HG03457 (cell line): ENCODE data around the gene SOBP.
"Not testable (repeated sequence)": the region's sequence is repeated elsewhere in the genome, so short reads cannot be mapped to it uniquely, and the experiment has no call there.

Experiments
- ATAC-seq: cut with Tn5 transposase; IDR thresholded peaks from one replicate; pipeline ENCODE4 v1.9.1; 2021; ENCODE audit warnings: moderate number of reproducible peaks; ENCODE audit not compliant: unreplicated experiment

The SOBP gene

GRCh38 chr6:107546691-107547450 is 57.0 kb downstream of the SOBP start:
- no peak for ATAC-seq

GRCh38 chr6:107547451-107547840 is 57.5 kb downstream of the SOBP start:
- ATAC-seq, result no peak

DNA sequence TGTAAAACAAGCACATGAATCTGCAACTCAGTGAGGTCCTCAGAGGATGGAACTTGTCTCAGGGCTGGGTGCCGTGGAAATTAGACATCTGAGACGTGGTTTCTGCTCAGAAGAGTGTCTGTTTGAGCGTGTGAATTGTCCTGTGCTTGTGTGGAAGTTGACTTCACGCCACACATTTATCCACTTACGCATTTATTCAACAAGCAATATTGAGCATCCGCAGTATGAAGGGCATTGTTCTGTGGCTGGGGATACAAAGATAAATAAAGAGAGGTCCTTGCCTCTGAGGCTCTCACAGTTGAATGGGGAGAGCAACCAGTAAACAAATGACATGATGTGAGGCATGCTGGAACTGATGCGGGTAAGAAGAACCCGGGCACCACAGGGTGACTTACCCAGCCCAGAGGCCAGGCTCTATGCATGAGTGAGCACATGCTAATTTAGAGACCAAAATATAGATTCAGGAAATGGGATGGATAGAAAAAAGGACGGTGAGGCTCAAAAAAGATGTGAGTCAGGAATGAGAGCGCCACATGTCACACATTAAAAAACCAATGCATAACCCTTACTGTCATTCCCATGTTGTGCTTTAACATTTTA is 60.4 kb downstream of the SOBP start:
- ATAC-seq, result no peak

DNA sequence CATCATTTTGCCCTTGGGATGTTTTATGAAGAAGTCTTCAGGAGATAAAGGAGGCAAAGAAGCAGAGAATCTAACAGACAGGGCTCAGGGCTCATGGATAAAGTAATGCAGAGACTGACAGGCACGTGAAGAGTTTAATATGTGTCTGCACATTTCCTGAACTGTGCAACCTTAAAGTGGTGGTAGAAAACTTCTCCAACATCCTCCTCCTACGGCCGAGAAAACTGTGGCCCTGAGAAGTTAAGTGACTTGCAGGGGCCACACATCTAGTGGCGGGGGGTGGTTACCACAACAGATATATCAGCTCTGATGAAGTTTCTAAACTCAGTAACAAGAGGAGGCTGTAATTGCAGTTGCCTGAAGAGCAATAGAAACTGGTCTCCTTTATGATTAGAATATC is 61.0 kb downstream of the SOBP start:
- no peak for ATAC-seq

DNA sequence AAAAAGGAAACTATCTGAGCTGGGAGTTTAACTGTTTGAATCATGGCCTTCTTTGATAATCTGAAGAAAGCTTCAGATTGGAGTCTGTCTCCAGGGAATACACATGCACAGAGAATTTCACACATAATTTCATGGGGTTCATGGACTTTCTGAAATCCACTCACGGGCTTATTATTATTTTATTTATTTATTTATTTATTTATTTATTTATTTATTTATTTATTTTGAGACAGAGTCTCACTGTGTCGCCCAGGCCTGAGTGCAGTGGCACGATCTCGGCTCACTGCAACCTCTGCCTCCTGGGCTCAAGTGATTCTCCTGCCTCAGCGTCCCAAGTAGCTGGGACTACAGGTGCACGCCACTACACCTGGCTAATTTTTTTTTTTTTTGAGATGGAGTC is 63.2 kb downstream of the SOBP start:
- ATAC-seq, result not testable (repeated sequence)

DNA sequence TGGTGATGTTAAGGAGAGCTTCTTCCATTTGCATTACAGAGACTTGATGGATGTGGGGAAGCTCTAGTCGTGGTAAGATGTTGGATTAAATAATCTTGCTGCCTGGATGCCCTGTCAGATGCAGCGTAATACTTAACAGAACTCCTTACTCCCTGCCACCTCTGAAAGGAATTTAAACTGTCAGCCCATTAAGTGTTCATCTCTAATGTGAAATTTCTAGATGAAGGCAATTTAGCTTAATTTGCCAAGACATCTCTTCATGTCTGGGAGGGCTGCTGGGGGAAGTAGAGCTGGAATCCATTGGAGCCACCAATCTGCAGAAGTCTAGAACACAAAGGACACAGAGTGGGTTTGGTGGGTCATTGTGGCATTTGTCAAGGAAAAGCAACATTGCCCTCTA is 64.4 kb downstream of the SOBP start:
- ATAC-seq, result no peak

GRCh38 chr6:107554918-107555317 is 65.0 kb downstream of the SOBP start:
- ATAC-seq, result no peak

- ATAC-seq, result no peak
Measured at GRCh38 chr6:107555449-107555848, 65.5 kb downstream of the SOBP start.

- no peak for ATAC-seq
Measured at GRCh38 chr6:107556082-107556481, 66.2 kb downstream of the SOBP start.

DNA sequence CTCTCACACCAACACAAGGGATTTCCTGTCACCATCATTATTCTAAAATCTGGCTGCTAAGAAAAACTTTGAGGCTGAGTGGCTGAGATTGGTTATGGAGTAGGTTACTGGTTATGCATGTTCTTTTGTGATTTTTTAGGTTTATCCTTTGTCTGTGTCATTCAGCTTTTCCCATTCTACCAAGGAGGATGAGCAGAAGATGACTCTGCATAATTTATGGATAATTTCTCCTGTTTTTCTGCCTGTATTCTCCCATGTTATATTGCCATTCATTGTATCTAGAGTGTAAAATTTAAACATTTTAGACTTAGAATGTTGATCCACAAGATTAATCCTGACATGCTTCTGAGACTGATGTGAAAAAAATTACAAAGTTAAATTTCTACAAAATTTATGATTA is 67.8 kb downstream of the SOBP start:
- no peak for ATAC-seq

- ATAC-seq, result no peak
Measured at GRCh38 chr6:107560657-107561056, 70.7 kb downstream of the SOBP start.

DNA sequence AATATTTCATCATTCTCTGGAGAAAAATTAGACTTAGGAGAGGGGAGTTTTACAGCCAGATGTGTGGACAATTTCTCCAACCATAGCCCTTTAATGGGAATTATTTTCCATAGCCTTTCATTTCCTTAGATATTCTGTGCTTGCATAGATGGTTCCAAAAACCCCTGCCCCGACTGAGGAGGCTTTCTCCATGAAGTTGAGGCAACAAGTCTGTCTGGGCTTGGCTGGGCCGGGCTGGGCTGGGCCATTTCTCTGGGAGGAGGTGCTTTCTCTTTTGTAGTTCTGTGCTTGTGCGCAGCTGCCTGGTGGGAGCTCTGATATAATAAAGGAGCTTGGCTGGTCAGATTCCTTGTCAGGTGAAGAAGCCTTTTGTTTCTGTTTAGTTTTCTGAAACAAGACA is 71.4 kb downstream of the SOBP start:
- no peak for ATAC-seq

GRCh38 chr6:107563694-107564588 is 74.0 kb downstream of the SOBP start:
- no peak for ATAC-seq

DNA sequence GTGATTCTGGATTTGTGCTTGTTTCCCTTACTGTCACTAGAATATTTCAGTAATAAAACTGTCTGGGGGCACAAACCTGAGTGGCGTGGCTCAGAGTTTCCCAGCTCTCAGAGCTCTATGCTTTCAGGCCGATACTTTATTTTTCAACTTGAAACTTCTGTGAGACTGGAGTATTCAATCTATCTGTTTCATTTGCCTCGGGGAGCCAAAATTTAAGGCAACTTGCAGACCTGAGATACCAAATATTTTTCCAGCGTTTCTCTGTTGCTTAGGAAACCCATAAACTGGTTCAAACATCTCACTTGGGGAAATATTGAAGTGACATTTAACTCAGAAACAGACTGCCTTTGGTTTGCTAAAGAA is 74.7 kb downstream of the SOBP start:
- no peak for ATAC-seq

DNA sequence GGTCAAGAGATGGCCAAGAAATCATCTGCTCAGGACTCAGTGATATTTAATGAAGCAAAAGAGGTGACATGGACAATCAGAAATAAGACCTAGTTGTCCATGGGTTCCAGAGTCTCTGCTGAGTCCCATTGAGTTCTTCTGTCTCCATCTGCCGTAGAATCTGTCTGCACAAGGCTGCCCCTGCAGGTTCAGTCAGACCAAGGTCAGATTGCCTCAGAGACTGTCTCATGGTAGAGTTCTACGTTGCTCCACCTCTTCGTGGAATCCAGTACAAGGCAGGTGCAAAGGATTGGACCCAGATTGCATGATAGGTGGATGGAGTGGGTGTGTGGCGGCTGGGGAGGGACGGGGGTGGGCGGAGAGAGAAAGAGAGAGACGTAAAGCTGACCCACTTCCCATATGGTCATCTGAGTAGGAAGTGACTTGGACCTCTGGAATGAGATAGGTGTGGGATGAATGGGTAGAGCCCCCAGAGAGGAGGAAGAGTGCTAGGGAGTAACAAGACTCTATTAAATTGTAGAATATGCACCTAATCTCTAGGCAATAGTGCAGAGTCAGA is 75.3 kb downstream of the SOBP start:
- no peak for ATAC-seq

- ATAC-seq, result no peak
Measured at GRCh38 chr6:107567643-107568042, 77.7 kb downstream of the SOBP start.

GRCh38 chr6:107569473-107569872 is 79.6 kb downstream of the SOBP start:
- no peak for ATAC-seq

GRCh38 chr6:107571354-107571753 is 81.4 kb downstream of the SOBP start:
- ATAC-seq, result no peak

DNA sequence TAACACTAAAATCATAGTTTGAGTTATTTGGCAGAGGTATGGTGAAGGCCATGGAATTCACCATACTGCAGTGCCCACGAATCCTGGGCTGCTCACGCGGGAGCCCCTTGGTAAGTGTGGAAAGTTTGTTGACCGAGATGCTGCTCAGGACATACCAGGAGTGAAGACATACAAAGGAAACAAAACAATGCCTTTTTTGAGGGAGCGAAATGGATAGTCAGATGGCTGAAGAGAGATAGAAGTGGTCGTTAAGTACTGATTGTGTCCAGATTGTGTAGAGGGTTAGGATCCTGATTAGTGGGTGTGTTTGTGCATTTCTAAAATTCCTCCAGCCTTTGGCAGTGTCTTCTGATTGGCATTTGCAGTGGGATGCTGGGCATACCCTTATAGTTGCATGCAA is 83.0 kb downstream of the SOBP start:
- ATAC-seq, result no peak

DNA sequence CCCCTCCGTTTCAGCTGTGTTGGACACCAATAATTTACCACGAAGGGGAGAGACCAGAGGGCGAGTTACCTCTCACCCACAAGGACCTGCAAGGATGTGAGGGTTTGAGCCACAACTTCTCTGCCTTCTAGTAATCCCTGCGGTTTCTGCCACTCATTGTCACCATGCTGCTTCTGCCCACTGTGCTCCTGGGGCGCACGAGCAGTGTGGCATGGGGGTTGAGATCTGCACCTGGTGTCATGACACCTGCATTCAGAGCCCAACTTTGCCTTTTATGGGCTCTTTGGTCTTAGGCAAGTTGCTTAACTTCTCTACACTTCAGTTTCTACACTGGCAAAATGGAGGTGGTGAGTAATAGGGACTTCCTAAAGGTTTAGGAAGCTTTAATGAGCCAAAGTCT is 84.9 kb downstream of the SOBP start:
- no peak for ATAC-seq

- no peak for ATAC-seq
Measured at GRCh38 chr6:107576852-107577251, 86.9 kb downstream of the SOBP start.
